HepG2 (cell line): ENCODE measurements around the gene RNPS1. TPM values are rescaled to one million over a fixed set of nuclear protein-coding genes. Genes with fewer than 3 reads are reported as not detected.

Source experiments
- CEBPB ChIP-seq: IDR thresholded peaks from 2 replicates; pipeline ENCODE4 v1.6.1; 2011; ENCODE audit warnings: low read depth, low read length, improper control_type of control experiment, borderline replicate concordance
- MED1 ChIP-seq: sonication (generic); formaldehyde crosslinking; IDR thresholded peaks from 2 replicates; pipeline ENCODE4 v1.4.0; 2020; ENCODE audit warnings: missing genetic modification reagents
- NR3C1 ChIP-seq: sonication (generic); formaldehyde crosslinking; IDR thresholded peaks from 2 replicates; pipeline ENCODE4 v1.4.0; 2020; ENCODE audit warnings: missing genetic modification reagents
- PBX3 ChIP-seq: sonication (generic); formaldehyde crosslinking; IDR thresholded peaks from 2 replicates; pipeline ENCODE4 v1.8.1; 2023; ENCODE audit warnings: missing genetic modification reagents, inconsistent platforms, borderline replicate concordance
- PPARG ChIP-seq: conservative IDR thresholded peaks from 2 replicates; pipeline ENCODE4 v1.6.1; 2016; ENCODE audit warnings: missing biosample characterization, missing genetic modification reagents
- SMAD3 ChIP-seq: sonication (generic); formaldehyde crosslinking; IDR thresholded peaks from 2 replicates; pipeline ENCODE4 v1.4.0; 2020; ENCODE audit warnings: missing genetic modification reagents
- SMAD9 ChIP-seq: sonication (generic); formaldehyde crosslinking; IDR thresholded peaks from 2 replicates; pipeline ENCODE4 v1.5.1; 2020; ENCODE audit warnings: mild to moderate bottlenecking, missing genetic modification reagents
- TCF12 ChIP-seq, 2 experiments: fragments of 450-650 bp in 1 of 2; sonication (generic) in 1 of 2; formaldehyde crosslinking in 1 of 2; IDR thresholded peaks; 2 replicates each; pipeline versions ENCODE4 v1.6.1 to v1.8.0; 2017 to 2022; ENCODE audit warnings: antibody characterized with exemption in 1 of 2, mild to moderate bottlenecking in 1 of 2, missing genetic modification reagents in 1 of 2, moderate library complexity in 1 of 2
- ZNF232 ChIP-seq: sonication (generic); formaldehyde crosslinking; IDR thresholded peaks from 2 replicates; pipeline ENCODE4 v1.4.0; 2020; ENCODE audit warnings: missing genetic modification reagents, borderline replicate concordance
- ZNF260 ChIP-seq: sonication (generic); formaldehyde crosslinking; IDR thresholded peaks from 2 replicates; pipeline ENCODE4 v1.4.0; 2020; ENCODE audit warnings: missing genetic modification reagents, low read depth, mild to moderate bottlenecking, borderline replicate concordance
- ZNF337 ChIP-seq: sonication (generic); formaldehyde crosslinking; IDR thresholded peaks from 2 replicates; pipeline ENCODE4 v1.5.1; 2020; ENCODE audit warnings: missing genetic modification reagents, low read depth, mild to moderate bottlenecking, borderline replicate concordance
- ZNF33B ChIP-seq: sonication (generic); formaldehyde crosslinking; IDR thresholded peaks from 2 replicates; pipeline ENCODE4 v1.5.1; 2020; ENCODE audit warnings: mild to moderate bottlenecking, missing genetic modification reagents
- ZNF484 ChIP-seq: sonication (generic); formaldehyde crosslinking; IDR thresholded peaks from 2 replicates; pipeline ENCODE4 v1.5.1; 2020; ENCODE audit warnings: mild to moderate bottlenecking, low read depth, missing genetic modification reagents, borderline replicate concordance
- ZNF556 ChIP-seq: sonication (generic); formaldehyde crosslinking; IDR thresholded peaks from 2 replicates; pipeline ENCODE4 v1.4.0; 2020; ENCODE audit warnings: mild to moderate bottlenecking, missing genetic modification reagents, borderline replicate concordance
- ZNF572 ChIP-seq: sonication (generic); formaldehyde crosslinking; IDR thresholded peaks from 2 replicates; pipeline ENCODE4 v1.5.1; 2020; ENCODE audit warnings: mild to moderate bottlenecking, missing genetic modification reagents
- ZNF574 ChIP-seq: sonication (generic); formaldehyde crosslinking; IDR thresholded peaks from 2 replicates; pipeline ENCODE4 v1.4.0; 2020; ENCODE audit warnings: missing genetic modification reagents
- ZNF639 ChIP-seq: conservative IDR thresholded peaks from 2 replicates; pipeline ENCODE4 v1.6.1; 2018; ENCODE audit warnings: missing genetic modification reagents
- polyA plus RNA-seq, 8 experiments: library from polyadenylated mRNA; depleted of rRNA in 3 of 8; stranded (reverse) in 7 of 8; unstranded in 1 of 8; fragments of >200 nt; fragmentation: Illumina TruSeq in 4 of 8; extraction: Trizol in 4 of 8; gene quantifications; 2 replicates each; pipeline versions ENCODE4 v1.2.1 to v1.2.3, GENCODE V29; 2011 to 2016; ENCODE audit warnings: low read depth in 4 of 8, missing spikeins in 1 of 8, mixed read lengths in 1 of 8; ENCODE audit not compliant: insufficient read depth in 1 of 8
- total RNA-seq, 5 experiments: library from RNA; depleted of rRNA; stranded (reverse); fragments of >200 nt; fragmentation: Illumina TruSeq; extraction: Trizol; gene quantifications; 2 replicates each; pipeline ENCODE4 v1.2.3, GENCODE V29; 2016; ENCODE audit warnings: low read depth in 1 of 5
- TF ChIP-seq, protein P1 (sequence below): sonication (generic); formaldehyde crosslinking; IDR thresholded peaks from 2 replicates; pipeline ENCODE4 v1.4.0; 2020; ENCODE audit warnings: missing genetic modification reagents
- TF ChIP-seq, protein P2 (sequence below): sonication (generic); formaldehyde crosslinking; IDR thresholded peaks from 2 replicates; pipeline ENCODE4 v1.5.0; 2020; ENCODE audit warnings: mild to moderate bottlenecking, missing genetic modification reagents

The RNPS1 gene
- total and polyA plus RNA-seq, 2 of the 13 experiments (the other 11 are each of a cell fraction or from before 2014, with no cell fraction given) = 126 to 133 TPM

GRCh38 chr16:2205104-2205966, 62.6 kb downstream of the RNPS1 start, which contains the start of gene MLST8 (continued):
- TF ChIP-seq ZNF260 (no peak), ZNF33B (CRISPR knock-in tag) (no peak; the same call in 1 of the 2 replicates), ZNF572 (CRISPR knock-in tag) (no peak), TCF12 (IDR thresholded peaks at IDR 0.05) (no peak), TCF12 (CRISPR knock-in tag; IDR thresholded peaks at IDR 0.05) (peak; percentile 49; the same call in 1 of the 2 replicates), NR3C1 (CRISPR knock-in tag) (0 out of 2 replicates have a peak, but pooled peaks have one; percentile 88), PPARG (CRISPR knock-in tag) (no peak), ZNF556 (no peak; the same call in 1 of the 2 replicates), SMAD3 (CRISPR knock-in tag) (no peak), ZNF639 (peak; percentile 73; the same call in 1 of the 2 replicates), PBX3 (CRISPR knock-in tag) (no peak), ZNF484 (CRISPR knock-in tag) (no peak), CEBPB (no peak), MED1 (peak; percentile 58), ZNF574 (CRISPR knock-in tag) (peak; percentile 74; the same call in 1 of the 2 replicates), ZNF337 (CRISPR knock-in tag) (no peak; the same call in 1 of the 2 replicates), ZNF232 (CRISPR knock-in tag) (0 out of 2 replicates have a peak, but pooled peaks have one; percentile 59), SMAD9 (peak; percentile 76; the same call in 1 of the 2 replicates)
- TF ChIP-seq, protein P1, sequence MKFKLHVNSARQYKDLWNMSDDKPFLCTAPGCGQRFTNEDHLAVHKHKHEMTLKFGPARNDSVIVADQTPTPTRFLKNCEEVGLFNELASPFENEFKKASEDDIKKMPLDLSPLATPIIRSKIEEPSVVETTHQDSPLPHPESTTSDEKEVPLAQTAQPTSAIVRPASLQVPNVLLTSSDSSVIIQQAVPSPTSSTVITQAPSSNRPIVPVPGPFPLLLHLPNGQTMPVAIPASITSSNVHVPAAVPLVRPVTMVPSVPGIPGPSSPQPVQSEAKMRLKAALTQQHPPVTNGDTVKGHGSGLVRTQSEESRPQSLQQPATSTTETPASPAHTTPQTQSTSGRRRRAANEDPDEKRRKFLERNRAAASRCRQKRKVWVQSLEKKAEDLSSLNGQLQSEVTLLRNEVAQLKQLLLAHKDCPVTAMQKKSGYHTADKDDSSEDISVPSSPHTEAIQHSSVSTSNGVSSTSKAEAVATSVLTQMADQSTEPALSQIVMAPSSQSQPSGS (CRISPR knock-in tag) = peak; percentile 77
- TF ChIP-seq, protein P2, sequence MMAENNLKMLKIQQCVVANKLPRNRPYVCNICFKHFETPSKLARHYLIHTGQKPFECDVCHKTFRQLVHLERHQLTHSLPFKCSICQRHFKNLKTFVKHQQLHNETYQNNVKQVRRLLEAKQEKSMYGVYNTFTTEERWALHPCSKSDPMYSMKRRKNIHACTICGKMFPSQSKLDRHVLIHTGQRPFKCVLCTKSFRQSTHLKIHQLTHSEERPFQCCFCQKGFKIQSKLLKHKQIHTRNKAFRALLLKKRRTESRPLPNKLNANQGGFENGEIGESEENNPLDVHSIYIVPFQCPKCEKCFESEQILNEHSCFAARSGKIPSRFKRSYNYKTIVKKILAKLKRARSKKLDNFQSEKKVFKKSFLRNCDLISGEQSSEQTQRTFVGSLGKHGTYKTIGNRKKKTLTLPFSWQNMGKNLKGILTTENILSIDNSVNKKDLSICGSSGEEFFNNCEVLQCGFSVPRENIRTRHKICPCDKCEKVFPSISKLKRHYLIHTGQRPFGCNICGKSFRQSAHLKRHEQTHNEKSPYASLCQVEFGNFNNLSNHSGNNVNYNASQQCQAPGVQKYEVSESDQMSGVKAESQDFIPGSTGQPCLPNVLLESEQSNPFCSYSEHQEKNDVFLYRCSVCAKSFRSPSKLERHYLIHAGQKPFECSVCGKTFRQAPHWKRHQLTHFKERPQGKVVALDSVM (CRISPR knock-in tag) = peak; percentile 64; the same call in 1 of the 2 replicates
